H1 (cell line): ENCODE measurements around the gene KLF13. TPM values are rescaled to one million over a fixed set of nuclear protein-coding genes. Genes with fewer than 3 reads are reported as not detected.

Source experiments
- CTCF ChIA-PET: fragments of 300-600 bp; sonication (Branson Sonifier 250); formaldehyde crosslinking; loops from one replicate; lab custom pipeline; 2021; ENCODE audit not compliant: partially characterized antibody; lab: Charles Lee
- POLR2A ChIA-PET: fragments of 300-600 bp; sonication (Branson Sonifier 250); formaldehyde crosslinking; loops from one replicate; lab custom pipeline; 2021; ENCODE audit warnings: inconsistent platforms; ENCODE audit not compliant: partially characterized antibody; lab: Charles Lee
- DNase-seq, 2 experiments: peaks; one replicate each; pipeline versions ENCODE4 v3.0.0 to v3.0.0-alpha.2; 2010 to 2022; ENCODE audit warnings: low spot score in 2 of 2, low read depth in 1 of 2, mixed read lengths in 1 of 2
- FAIRE-seq: peaks from 2 replicates; lab custom pipeline; 2011; peaks lifted over from hg19 to GRCh38; lab: Jason Lieb, UNC
- H2AFZ ChIP-seq: 2 replicates; pipeline ENCODE4 v1.8.1; 2012; ENCODE audit warnings: low read length, inconsistent platforms
- H2AK5ac ChIP-seq: 2 replicates; pipeline ENCODE4 v1.6.1; 2013; ENCODE audit warnings: low read depth, low read length
- H2BK120ac ChIP-seq: replicated peaks from 2 replicates; pipeline ENCODE3; 2013; ENCODE audit warnings: low read depth, low read length, inconsistent platforms
- H2BK12ac ChIP-seq: 2 replicates; pipeline ENCODE4 v1.6.1; 2013; ENCODE audit warnings: low read depth, low read length
- H2BK15ac ChIP-seq: 2 replicates; pipeline ENCODE4 v1.6.1; 2013; ENCODE audit warnings: low read length
- H2BK20ac ChIP-seq: 2 replicates; pipeline ENCODE4 v1.6.1; 2013; ENCODE audit warnings: low read length
- H2BK5ac ChIP-seq: 2 replicates; pipeline ENCODE4 v1.6.1; 2013; ENCODE audit warnings: low read depth, low read length
- H3K14ac ChIP-seq: 2 replicates; pipeline ENCODE4 v1.6.1; 2013; ENCODE audit warnings: inconsistent platforms; ENCODE audit not compliant: insufficient read length
- H3K18ac ChIP-seq: 2 replicates; pipeline ENCODE4 v1.6.1; 2013; ENCODE audit warnings: low read length; ENCODE audit errors: extremely low read depth
- H3K23ac ChIP-seq: 2 replicates; pipeline ENCODE4 v1.6.1; 2013; ENCODE audit warnings: inconsistent platforms; ENCODE audit not compliant: insufficient read length
- H3K23me2 ChIP-seq: 2 replicates; pipeline ENCODE4 v1.6.1; 2013; ENCODE audit warnings: low read depth, low read length
- H3K27ac ChIP-seq: 2 replicates; pipeline ENCODE4 v1.6.1; 2011; ENCODE audit warnings: low read depth, low read length, inconsistent platforms
- H3K27me3 ChIP-seq, 4 experiments: replicated peaks in 1 of 4; 1 replicate in 1 of 4; 2 replicates in 3 of 4; pipeline versions ENCODE4 v1.6.1 to v1.8.1; 2011 to 2013; ENCODE audit warnings: low read length in 3 of 4, mild to moderate bottlenecking in 3 of 4, inconsistent platforms in 2 of 4, mixed read lengths in 2 of 4, moderate library complexity in 1 of 4; ENCODE audit not compliant: control insufficient read depth in 3 of 4, insufficient read depth in 3 of 4; ENCODE audit errors: extremely low read depth in 1 of 4
- H3K36me3 ChIP-seq, 4 experiments: 2 replicates each; pipeline versions ENCODE4 v1.6.1 to v1.8.1; 2011 to 2013; ENCODE audit warnings: mild to moderate bottlenecking in 4 of 4, low read length in 3 of 4, moderate library complexity in 2 of 4, control low read depth in 1 of 4, inconsistent platforms in 1 of 4; ENCODE audit not compliant: insufficient read depth in 4 of 4, control insufficient read depth in 2 of 4
- H3K4ac ChIP-seq: replicated peaks from 2 replicates; pipeline ENCODE3; 2013; ENCODE audit warnings: low read length, low read depth, mixed read lengths, inconsistent platforms; ENCODE audit not compliant: insufficient read length
- H3K4me1 ChIP-seq, 4 experiments: replicated peaks in 1 of 4; 1 replicate in 1 of 4; 2 replicates in 3 of 4; pipeline versions ENCODE4 v1.6.1 to v1.8.1; 2011 to 2013; ENCODE audit warnings: low read length in 3 of 4, inconsistent platforms in 2 of 4, mixed read lengths in 1 of 4; ENCODE audit not compliant: insufficient read depth in 4 of 4, control insufficient read depth in 3 of 4
- H3K4me2 ChIP-seq, 2 experiments: 2 replicates each; pipeline versions ENCODE4 v1.6.1 to v1.8.1; 2011 to 2013; ENCODE audit warnings: low read depth in 2 of 2, low read length in 2 of 2, control low read depth in 1 of 2, inconsistent platforms in 1 of 2, mild to moderate bottlenecking in 1 of 2; ENCODE audit not compliant: insufficient read depth in 1 of 2
- H3K4me3 ChIP-seq, 4 experiments: fragments of 200-600, 300-600 bp in 1 of 4; sonication (generic), shearing (Covaris generic), sonication (Bioruptor Twin) in 1 of 4; 2 replicates each; pipeline versions ENCODE4 v1.5.1 to v1.8.1; 2011 to 2016; ENCODE audit warnings: low read length in 4 of 4, low read depth in 3 of 4, control low read depth in 2 of 4, inconsistent platforms in 2 of 4, mild to moderate bottlenecking in 2 of 4, mixed read lengths in 1 of 4, moderate library complexity in 1 of 4; ENCODE audit not compliant: insufficient read depth in 2 of 4; ENCODE audit errors: extremely low read depth in 1 of 4
- H3K56ac ChIP-seq: replicated peaks from 2 replicates; pipeline ENCODE3; 2013; ENCODE audit warnings: low read depth, mild to moderate bottlenecking, mixed read lengths, low read length, inconsistent platforms; ENCODE audit not compliant: insufficient read length
- H3K79me1 ChIP-seq: 2 replicates; pipeline ENCODE4 v1.6.1; 2013; ENCODE audit warnings: low read depth, low read length, control low read depth
- H3K79me2 ChIP-seq, 2 experiments: 2 replicates each; pipeline versions ENCODE4 v1.6.1 to v1.8.1; 2012 to 2013; ENCODE audit warnings: low read length in 2 of 2, mild to moderate bottlenecking in 2 of 2, inconsistent platforms in 1 of 2; ENCODE audit not compliant: insufficient read depth in 2 of 2, control insufficient read depth in 1 of 2
- H3K9ac ChIP-seq, 4 experiments: replicated peaks in 1 of 4; 1 replicate in 1 of 4; 2 replicates in 3 of 4; pipeline versions ENCODE4 v1.6.1 to v1.8.1; 2011 to 2013; ENCODE audit warnings: low read depth in 3 of 4, low read length in 3 of 4, control low read depth in 2 of 4, mild to moderate bottlenecking in 2 of 4, moderate library complexity in 2 of 4, inconsistent platforms in 1 of 4; ENCODE audit errors: extremely low read depth in 1 of 4
- H3K9me3 ChIP-seq, 2 experiments: 2 replicates each; pipeline versions ENCODE4 v1.6.1 to v1.8.1; 2012 to 2013; ENCODE audit warnings: mild to moderate bottlenecking in 2 of 2, moderate library complexity in 2 of 2, control low read depth in 1 of 2, inconsistent platforms in 1 of 2, low read depth in 1 of 2, low read length in 1 of 2, mixed read lengths in 1 of 2; ENCODE audit not compliant: insufficient read depth in 2 of 2
- H4K20me1 ChIP-seq, 2 experiments: replicated peaks in 1 of 2; 2 replicates each; pipeline versions ENCODE3 to v1.8.1; 2011 to 2013; ENCODE audit warnings: inconsistent platforms in 2 of 2, low read length in 2 of 2, mild to moderate bottlenecking in 1 of 2; ENCODE audit not compliant: insufficient read depth in 2 of 2, control insufficient read depth in 1 of 2
- H4K5ac ChIP-seq: 2 replicates; pipeline ENCODE4 v1.6.1; 2013; ENCODE audit warnings: low read length, low read depth, mixed read lengths, inconsistent platforms; ENCODE audit not compliant: insufficient read length
- H4K8ac ChIP-seq: 2 replicates; pipeline ENCODE4 v1.8.0; 2013; ENCODE audit warnings: mild to moderate bottlenecking, moderate library complexity, low read length, inconsistent platforms; ENCODE audit not compliant: insufficient read depth; ENCODE audit errors: extremely low read depth
- H4K91ac ChIP-seq: replicated peaks from 2 replicates; pipeline ENCODE3; 2013; ENCODE audit warnings: low read length, mixed read lengths, inconsistent platforms; ENCODE audit not compliant: insufficient read length
- CTCF ChIP-seq, 3 experiments: IDR thresholded peaks; 1 replicate in 2 of 3; 2 replicates in 1 of 3; pipeline versions ENCODE4 v1.5.1 to v1.6.1; 2011; ENCODE audit warnings: low read length in 3 of 3, mild to moderate bottlenecking in 3 of 3, inconsistent platforms in 2 of 3, low read depth in 1 of 3, moderate library complexity in 1 of 3; ENCODE audit not compliant: insufficient read depth in 1 of 3; ENCODE audit errors: control extremely low read depth in 1 of 3
- EGR1 ChIP-seq: IDR thresholded peaks from 2 replicates; pipeline ENCODE4 v1.6.1; 2011; ENCODE audit warnings: low read depth, low read length, borderline replicate concordance
- MAX ChIP-seq: IDR thresholded peaks from 2 replicates; pipeline ENCODE4 v1.6.1; 2012; ENCODE audit warnings: inconsistent platforms
- RAD21 ChIP-seq, 2 experiments: IDR thresholded peaks in 1 of 2; conservative IDR thresholded peaks in 1 of 2; 2 replicates each; pipeline ENCODE4 v1.6.1; 2011; ENCODE audit warnings: low read depth in 2 of 2, low read length in 2 of 2, improper control_type of control experiment in 1 of 2, inconsistent platforms in 1 of 2, mild to moderate bottlenecking in 1 of 2, moderate library complexity in 1 of 2
- WGBS, 2 experiments: shearing (Covaris generic) in 1 of 2; methylation state at CpG; one replicate each; pipeline versions ENCODE4 v1.1.6 to v1.1.7; 2013 to 2015; ENCODE audit warnings: low lambda C conversion rate in 2 of 2, mixed read lengths in 2 of 2, inconsistent platforms in 1 of 2, low coverage in 1 of 2, missing lambda C conversion rate in 1 of 2; ENCODE audit not compliant: insufficient replicate concordance in 2 of 2, insufficient coverage in 1 of 2, insufficient read length in 1 of 2; ENCODE audit errors: extremely low coverage in 1 of 2, missing lambda C conversion rate in 1 of 2; 5-methylcytosine and 5-hydroxymethylcytosine counted together
- polyA plus RNA-seq, 7 experiments: library from polyadenylated mRNA; depleted of rRNA in 3 of 7; stranded (reverse) in 5 of 7; unstranded in 2 of 7; fragments of >200 nt in 5 of 7; fragments of 200-250 nt in 2 of 7; gene quantifications; 1 replicate in 5 of 7; 2 replicates in 1 of 7; 4 replicates in 1 of 7; pipeline versions ENCODE4 v1.2.1 to v1.2.3, GENCODE V29; 2011 to 2013; ENCODE audit warnings: missing spikeins in 2 of 7, mixed read lengths in 2 of 7
- total RNA-seq: library from RNA; stranded (reverse); fragmentation: NEBNext Ultra II Directional; extraction: Animal tissue kit (Norgen Biotek cat#: 25700); gene quantifications from 2 replicates; pipeline ENCODE4 v1.2.1, GENCODE V29; 2021

KLF13 gene
- total and polyA plus RNA-seq, 2 of the 8 experiments (the other 6 are each of a cell fraction or from before 2014, with no cell fraction given) = 18.3 to 33.4 TPM

GRCh38 chr15:31302778-31303725 is 23.6 kb upstream of the KLF13 start:
- Histone ChIP-seq H2AK5ac (no peak overlapping the region), H3K4me2 (peak overlapping the region in 1 of 2 experiments; percentile 44; a peak in 2 of 4 replicates), H3K4me3 (no peak overlapping the region), H3K23ac (no peak overlapping the region), H3K27ac (no peak overlapping the region), H3K27me3 (peaks cover 0 to 2% (median 0%) of the 10 kb centered on the region in 4 experiments; a peak in 1 of 7 replicates), H3K23me2 (no peaks in the 10 kb centered on the region), H3K18ac (peak overlapping the region; percentile 88; the same call in 1 of the 2 replicates), H2BK12ac (peak overlapping the region; percentile 88; the same call in 1 of the 2 replicates), H4K8ac (no peak overlapping the region; the same call in 1 of the 2 replicates), H3K14ac (no peak overlapping the region), H3K9ac (no peak overlapping the region; a peak in 1 of 7 replicates), H4K5ac (no peak overlapping the region), H3K4ac (peak overlapping the region; percentile 6), H3K36me3 (no peaks in the 10 kb centered on the region), H2BK5ac (peak overlapping the region; percentile 73; the same call in 1 of the 2 replicates), H3K4me1 (peaks cover 9 to 49% (median 41%) of the 10 kb centered on the region in 4 experiments), H2BK15ac (no peak overlapping the region), H2AFZ (no peak overlapping the region), H4K20me1 (no peaks in the 10 kb centered on the region), H2BK20ac (no peak overlapping the region), H3K56ac (no peak overlapping the region), H3K79me2 (no peaks in the 10 kb centered on the region), H2BK120ac (peak overlapping the region; percentile 71), H3K9me3 (no peaks in the 10 kb centered on the region), H4K91ac (peak overlapping the region; percentile 45), H3K79me1 (no peaks in the 10 kb centered on the region)
- ChIA-PET CTCF (interaction anchor here (0.6 to 2.6 kb wide), 15 partner anchors 10 to 159 kb away, joined by 3 to 13 read pairs (median 4); no protein-coding TSS in a partner anchor), POLR2A (interaction anchor here (0.7 kb wide), 1 partner anchor 246 kb away, joined by 3 read pairs; no protein-coding TSS in a partner anchor)
- TF ChIP-seq MAX (no peak), EGR1 (0 out of 2 replicates have a peak, but pooled peaks have one; percentile 43), CTCF (IDR thresholded peaks at IDR 0.05; ENCODE audit: control extremely low read depth in 1 of 3, insufficient read depth in 1 of 3, low read depth in 1 of 3, low read length in 3 of 3) (peak; percentile 15 to 39 (median 22); a peak in 3 of 4 replicates), RAD21 (IDR thresholded peaks at IDR 0.05 in 1 of 2, conservative IDR thresholded peaks at IDR 0.05 in 1 of 2; ENCODE audit: low read depth in 2 of 2, low read length in 2 of 2) (peak in 1 of 2 experiments; percentile 29; a peak in 1 of 4 replicates)
- peak in 1 of 2 experiments; percentile 59 for DNase-seq
- WGBS, 2 experiments = 58% methylated on average over 14 of the region's 17 CpGs; no CpG with 5 or more reads in 1 of the 2 experiments
- no peak for FAIRE-seq
